Measurements from ENCODE around the gene IL2RA. TPM values are rescaled to one million over a fixed set of nuclear protein-coding genes. Genes with fewer than 3 reads are reported as not detected.
"Not testable (repeated sequence)": the region's sequence is repeated elsewhere in the genome, so short reads cannot be mapped to it uniquely, and the experiment has no call there.

Gene IL2RA
- total RNA-seq, 4 donors from 2014 or later: 0.79 to 1.1 TPM; not detected in 2

DNA sequence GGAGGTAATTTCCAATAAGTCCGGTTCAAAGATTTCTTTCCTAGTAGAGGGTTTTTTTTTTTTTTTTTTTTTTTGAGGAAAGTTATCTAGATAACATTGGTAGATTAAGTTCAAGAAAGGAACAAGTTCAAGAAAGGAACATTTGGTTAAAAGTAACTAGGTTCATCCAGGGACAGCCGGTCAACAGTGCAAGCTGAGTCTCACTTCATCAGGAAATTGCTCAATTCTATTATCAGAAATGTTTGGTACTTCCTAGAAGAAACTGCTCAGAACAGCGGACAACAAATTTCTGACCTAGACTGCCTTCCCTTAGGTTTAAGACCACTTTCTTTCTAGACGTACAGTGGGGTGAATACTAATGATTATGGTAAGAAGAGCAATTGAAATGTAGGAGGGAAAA lies 3.7 kb upstream of the IL2RA start:
- peak overlapping the region; percentile 5 to 39 (median 26) for H3K27ac ChIP-seq
- H3K36me3 ChIP-seq: no peaks in the 10 kb centered on the region
- WGBS, 2 donors (ENCODE audit: low coverage in 1 of 2): 54 to 77% methylated on average over 3 to 4 of the region's 4 CpGs
- DNase-seq: no peak
- no peak overlapping the region for H3K4me3 ChIP-seq
- in situ Hi-C loops (cut with MboI; ENCODE audit: low pct_ligation_motif_present in 1 of 4, low pct_unique_long_range_greater_than_20kb in 1 of 4, low sequenced_read_pairs in 3 of 4): no loop called here
- H3K9me3 ChIP-seq: no peaks in the 10 kb centered on the region
- TF ChIP-seq, protein P1, sequence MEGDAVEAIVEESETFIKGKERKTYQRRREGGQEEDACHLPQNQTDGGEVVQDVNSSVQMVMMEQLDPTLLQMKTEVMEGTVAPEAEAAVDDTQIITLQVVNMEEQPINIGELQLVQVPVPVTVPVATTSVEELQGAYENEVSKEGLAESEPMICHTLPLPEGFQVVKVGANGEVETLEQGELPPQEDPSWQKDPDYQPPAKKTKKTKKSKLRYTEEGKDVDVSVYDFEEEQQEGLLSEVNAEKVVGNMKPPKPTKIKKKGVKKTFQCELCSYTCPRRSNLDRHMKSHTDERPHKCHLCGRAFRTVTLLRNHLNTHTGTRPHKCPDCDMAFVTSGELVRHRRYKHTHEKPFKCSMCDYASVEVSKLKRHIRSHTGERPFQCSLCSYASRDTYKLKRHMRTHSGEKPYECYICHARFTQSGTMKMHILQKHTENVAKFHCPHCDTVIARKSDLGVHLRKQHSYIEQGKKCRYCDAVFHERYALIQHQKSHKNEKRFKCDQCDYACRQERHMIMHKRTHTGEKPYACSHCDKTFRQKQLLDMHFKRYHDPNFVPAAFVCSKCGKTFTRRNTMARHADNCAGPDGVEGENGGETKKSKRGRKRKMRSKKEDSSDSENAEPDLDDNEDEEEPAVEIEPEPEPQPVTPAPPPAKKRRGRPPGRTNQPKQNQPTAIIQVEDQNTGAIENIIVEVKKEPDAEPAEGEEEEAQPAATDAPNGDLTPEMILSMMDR (IDR thresholded peaks at IDR 0.05): no peak
- TF ChIP-seq POLR2A (IDR thresholded peaks at IDR 0.05) (no peak), POLR2AphosphoS5 (IDR thresholded peaks at IDR 0.05) (no peak), EP300 (IDR thresholded peaks at IDR 0.05; ENCODE audit: low read depth) (no peak)
- peaks cover 0 to 7% (median 0%) of the 10 kb centered on the region in 4 donors for H3K4me1 ChIP-seq
- intact Hi-C loops (cut with DNase I; ENCODE audit: low total_unique reads): no loop called here
- no peaks in the 10 kb centered on the region for H3K27me3 ChIP-seq

DNA sequence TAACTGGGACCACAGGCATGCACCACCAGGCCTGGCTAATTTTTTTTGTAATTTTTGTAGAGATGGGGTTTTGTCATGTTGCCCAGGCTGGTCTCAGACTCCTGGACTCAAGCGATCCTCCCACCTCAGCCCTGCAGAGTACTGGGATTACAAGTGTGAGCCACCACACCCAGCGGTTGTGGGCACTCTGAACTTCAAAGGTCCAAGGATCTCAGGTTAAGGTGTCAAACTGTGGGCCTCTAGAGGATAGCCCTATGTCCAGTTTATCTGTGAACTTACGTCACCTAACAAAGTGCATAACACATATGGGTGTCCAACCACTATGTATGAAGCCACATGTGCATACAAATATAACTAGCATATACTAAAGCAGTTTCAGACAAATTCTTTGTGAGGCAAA lies 3.2 kb upstream of the IL2RA start:
- Histone ChIP-seq H3K4me3 (no peak overlapping the region), H3K27me3 (no peaks in the 10 kb centered on the region), H3K4me1 (peaks cover 0 to 7% (median 0%) of the 10 kb centered on the region in 4 donors), H3K27ac (peak overlapping the region in 3 of 4 donors; percentile 5 to 45 (median 38)), H3K9me3 (no peaks in the 10 kb centered on the region), H3K36me3 (no peaks in the 10 kb centered on the region)
- no peak for DNase-seq
- no peak for TF ChIP-seq POLR2A (IDR thresholded peaks at IDR 0.05)
- no peak for TF ChIP-seq POLR2AphosphoS5 (IDR thresholded peaks at IDR 0.05)
- TF ChIP-seq EP300 (IDR thresholded peaks at IDR 0.05; ENCODE audit: low read depth): no peak
- TF ChIP-seq, protein P1 (IDR thresholded peaks at IDR 0.05): no peak
- 80 to 86% methylated on average over 1 to 3 of the region's 3 CpGs for WGBS, 2 donors (ENCODE audit: low coverage in 1 of 2)
- in situ Hi-C loops (cut with MboI; ENCODE audit: low pct_ligation_motif_present in 1 of 4, low pct_unique_long_range_greater_than_20kb in 1 of 4, low sequenced_read_pairs in 3 of 4) (no loop called here), intact Hi-C loops (cut with DNase I; ENCODE audit: low total_unique reads) (no loop called here)

DNA sequence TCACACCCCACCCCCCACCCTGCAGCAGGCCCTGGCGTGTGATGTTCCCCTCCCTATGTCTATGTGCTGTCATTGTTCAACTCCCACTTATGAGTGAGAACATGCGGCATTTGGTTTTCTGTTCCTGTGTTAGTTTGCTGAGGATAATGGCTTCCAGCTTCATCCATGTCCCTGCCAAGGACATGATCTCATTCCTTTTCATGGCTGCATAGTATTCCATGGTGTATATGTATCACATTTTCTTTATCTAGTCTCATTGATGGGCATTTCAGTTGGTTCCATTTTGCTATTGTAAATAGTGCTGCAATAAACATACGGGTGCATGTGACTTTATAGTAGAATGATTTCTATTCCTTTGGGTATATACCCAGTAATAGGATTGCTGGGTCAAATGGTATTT lies 2.6 kb upstream of the IL2RA start:
- WGBS, 2 donors (ENCODE audit: low coverage in 1 of 2): 81 to 98% methylated on average over 3 of the region's 3 CpGs
- H3K9me3 ChIP-seq; H3K4me3 ChIP-seq; intact Hi-C loops (cut with DNase I; ENCODE audit: low total_unique reads); H3K36me3 ChIP-seq; H3K4me1 ChIP-seq; DNase-seq; in situ Hi-C loops (cut with MboI; ENCODE audit: low pct_ligation_motif_present in 1 of 4, low pct_unique_long_range_greater_than_20kb in 1 of 4, low sequenced_read_pairs in 3 of 4); H3K27me3 ChIP-seq: not testable (repeated sequence)
- H3K27ac ChIP-seq: peak overlapping the region in 1 of 4 donors; percentile 38

- no peak for DNase-seq
- intact Hi-C loops (cut with DNase I; ENCODE audit: low total_unique reads) (no loop called here), in situ Hi-C loops (cut with MboI; ENCODE audit: low pct_ligation_motif_present in 1 of 4, low pct_unique_long_range_greater_than_20kb in 1 of 4, low sequenced_read_pairs in 3 of 4) (no loop called here)
- no peak overlapping the region for H3K27ac ChIP-seq
- no peaks in the 10 kb centered on the region for H3K36me3 ChIP-seq
- H3K4me3 ChIP-seq: no peak overlapping the region
- H3K4me1 ChIP-seq: peaks cover 0 to 7% (median 0%) of the 10 kb centered on the region in 4 donors
- WGBS, 2 donors (ENCODE audit: low coverage in 1 of 2): 85 to 92% methylated on average over 6 to 7 of the region's 7 CpGs
- TF ChIP-seq EP300 (IDR thresholded peaks at IDR 0.05; ENCODE audit: low read depth) (no peak), POLR2AphosphoS5 (IDR thresholded peaks at IDR 0.05) (no peak)
- H3K27me3 ChIP-seq: no peaks in the 10 kb centered on the region
- no peaks in the 10 kb centered on the region for H3K9me3 ChIP-seq
Measured at GRCh38 chr10:6064119-6064518, 2.0 kb upstream of the IL2RA start.

DNA sequence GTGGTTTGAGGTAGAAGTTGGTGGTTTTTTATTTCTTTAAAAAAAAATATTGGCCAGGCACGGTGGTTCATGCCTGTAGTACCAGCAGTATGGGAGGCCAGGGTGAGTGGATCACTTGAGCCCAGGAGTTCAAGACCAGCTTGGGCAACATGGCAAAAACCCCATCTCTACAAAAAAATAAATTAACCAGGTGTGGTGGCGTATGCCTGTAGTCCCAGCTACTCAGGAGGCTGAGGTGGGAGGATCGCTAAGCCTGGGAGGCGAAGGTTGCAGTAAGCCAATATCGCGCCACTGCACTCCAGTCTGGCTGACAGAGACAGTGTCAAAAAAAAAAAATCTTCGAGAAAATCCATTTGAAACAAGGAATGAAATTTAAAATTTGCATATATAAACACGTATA lies 1.1 kb downstream of the IL2RA start:
- intact Hi-C loops (cut with DNase I; ENCODE audit: low total_unique reads): no loop called here

More for the DNA sequence above, 1.1 kb downstream of the IL2RA start:
- in situ Hi-C loops (cut with MboI; ENCODE audit: low pct_ligation_motif_present in 1 of 4, low pct_unique_long_range_greater_than_20kb in 1 of 4, low sequenced_read_pairs in 3 of 4): no loop called here
- no peak overlapping the region for H3K27ac ChIP-seq
- 79 to 93% methylated on average over 6 to 8 of the region's 8 CpGs for WGBS, 2 donors (ENCODE audit: low coverage in 1 of 2)
- H3K4me1 ChIP-seq: peaks cover 0 to 7% (median 0%) of the 10 kb centered on the region in 4 donors
- peak overlapping the region in 1 of 4 donors; percentile 40 for H3K4me3 ChIP-seq
- no peaks in the 10 kb centered on the region for H3K27me3 ChIP-seq
- TF ChIP-seq EP300 (IDR thresholded peaks at IDR 0.05; ENCODE audit: low read depth) (no peak), POLR2A (IDR thresholded peaks at IDR 0.05) (no peak), POLR2AphosphoS5 (IDR thresholded peaks at IDR 0.05) (no peak)
- TF ChIP-seq, protein P1 (IDR thresholded peaks at IDR 0.05): no peak
- no peaks in the 10 kb centered on the region for H3K36me3 ChIP-seq
- DNase-seq: no peak
- H3K9me3 ChIP-seq: no peaks in the 10 kb centered on the region
